Omental fat pad (tissue), 4 donors: ENCODE measurements around the gene SNAPC4. TPM values are rescaled to one million over a fixed set of nuclear protein-coding genes. Genes with fewer than 3 reads are reported as not detected.

Experiments used
- ATAC-seq: fragments of 150-250 bp; one replicate; pipeline ENCODE4 v1.9.1; 2016; ENCODE audit warnings: mild to moderate bottlenecking, moderate library complexity; ENCODE audit not compliant: low FRiP score
- DNase-seq: peaks from one replicate; pipeline ENCODE4 v3.0.0-alpha.2; 2019; ENCODE audit warnings: low spot score
- CTCF ChIP-seq, 3 donors: fragments of 450-650 bp; IDR thresholded peaks; one replicate each; pipeline ENCODE4 v1.5.1; 2016 to 2017; ENCODE audit warnings: antibody characterized with exemption in 3 of 3, mild to moderate bottlenecking in 3 of 3, moderate library complexity in 2 of 3
- total RNA-seq, 4 donors: library from RNA; depleted of rRNA; stranded (reverse); fragments of >200 nt; gene quantifications; one replicate each; pipeline ENCODE4 v1.1.0, GENCODE V29; 2016

SNAPC4 gene
- total RNA-seq, 4 donors from 2014 or later = 3.2 to 11.2 (median 5.8) TPM

GRCh38 chr9:136375096-136375495, 24.9 kb downstream of the SNAPC4 start:
- no peak for TF ChIP-seq CTCF (IDR thresholded peaks at IDR 0.05)
- ATAC-seq (no peak), DNase-seq (no peak)

GRCh38 chr9:136374183-136374575, 25.8 kb downstream of the SNAPC4 start:
- DNase-seq (no peak), ATAC-seq (no peak)
- TF ChIP-seq CTCF (IDR thresholded peaks at IDR 0.05) = no peak

- ATAC-seq (no peak), DNase-seq (no peak)
Observed at GRCh38 chr9:136373300-136374182, 26.4 kb downstream of the SNAPC4 start, which contains the start of gene CARD9. Gene CARD9, minus strand, starts transcription at chr9:136373669. Its CDS starts 1,591 bp downstream, at chr9:136372078.

GRCh38 chr9:136372561-136373299, 27.2 kb downstream of the SNAPC4 start:
- no peak for TF ChIP-seq CTCF (IDR thresholded peaks at IDR 0.05)
- ATAC-seq (no peak), DNase-seq (no peak)

More at GRCh38 chr9:136373300-136374182, 26.4 kb downstream of the SNAPC4 start, which contains the start of gene CARD9:
- no peak for TF ChIP-seq CTCF (IDR thresholded peaks at IDR 0.05)

- DNase-seq (no peak), ATAC-seq (no peak)
- no peak for TF ChIP-seq CTCF (IDR thresholded peaks at IDR 0.05)
Observed at GRCh38 chr9:136372006-136372405, 28.0 kb downstream of the SNAPC4 start.

GRCh38 chr9:136371533-136371880, 28.5 kb downstream of the SNAPC4 start:
- TF ChIP-seq CTCF (IDR thresholded peaks at IDR 0.05) = no peak
- no peak for DNase-seq
- ATAC-seq = no peak
